ENCODE data around the gene NAPA. TPM values are rescaled to one million over a fixed set of nuclear protein-coding genes. Genes with fewer than 3 reads are reported as not detected.

NAPA gene
- total and polyA plus RNA-seq, 2 of the 13 experiments (the other 11 are each of a cell fraction or from before 2014, with no cell fraction given), result 32.6 to 65.9 TPM

DNA sequence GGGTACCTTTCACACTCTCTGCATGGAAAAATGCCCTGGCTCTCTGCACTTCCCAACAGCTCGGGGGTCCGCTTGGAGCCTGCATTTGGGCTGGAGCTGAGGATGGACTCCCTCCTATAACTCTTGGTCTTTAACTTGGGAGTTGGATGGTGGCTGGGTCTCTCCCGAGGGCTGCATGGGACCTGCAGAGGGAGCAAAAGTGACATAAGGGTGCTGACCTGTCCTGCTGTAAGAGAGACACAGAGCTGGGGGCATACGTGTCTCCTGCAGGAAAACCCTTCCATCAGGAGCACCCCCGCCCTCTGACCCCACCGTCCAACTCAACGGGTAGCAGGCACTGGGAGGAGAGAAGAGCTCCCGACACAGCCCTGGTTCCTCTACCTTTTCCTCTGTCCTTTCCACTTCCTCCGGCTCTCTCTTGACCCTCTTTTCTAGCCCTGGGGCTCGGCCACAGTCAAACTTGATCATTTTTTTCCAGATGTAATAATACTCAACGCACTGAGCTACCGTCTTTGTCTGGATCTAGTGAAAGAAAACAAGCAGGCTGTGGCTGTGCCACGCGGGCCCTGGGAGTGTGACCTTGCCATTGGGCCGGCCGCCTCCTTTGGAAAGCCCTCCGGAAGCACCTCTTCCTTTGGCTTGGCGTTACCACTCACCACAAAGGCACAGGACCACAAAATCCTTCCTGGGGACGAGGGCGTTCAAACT lies 6.8 kb upstream of the NAPA start (continued):
- TF ChIP-seq ZNF530 (CRISPR knock-in tag; IDR thresholded peaks at IDR 0.05; ENCODE audit: low read depth), result no peak
- TF ChIP-seq HOXD1 (CRISPR knock-in tag; IDR thresholded peaks at IDR 0.05), result no peak
- TF ChIP-seq SRSF1 (optimal IDR thresholded peaks at IDR 0.05; ENCODE audit: low read depth, low read length), result no peak
- TF ChIP-seq PCBP2 (optimal IDR thresholded peaks at IDR 0.05; ENCODE audit: low read depth, low read length, poor library complexity, severe bottlenecking), result no peak
- TF ChIP-seq BHLHE40 (IDR thresholded peaks at IDR 0.05; ENCODE audit: low read length), result no peak
- no peak for TF ChIP-seq ZSCAN12 (CRISPR knock-in tag; IDR thresholded peaks at IDR 0.05)
- TF ChIP-seq, protein P1, sequence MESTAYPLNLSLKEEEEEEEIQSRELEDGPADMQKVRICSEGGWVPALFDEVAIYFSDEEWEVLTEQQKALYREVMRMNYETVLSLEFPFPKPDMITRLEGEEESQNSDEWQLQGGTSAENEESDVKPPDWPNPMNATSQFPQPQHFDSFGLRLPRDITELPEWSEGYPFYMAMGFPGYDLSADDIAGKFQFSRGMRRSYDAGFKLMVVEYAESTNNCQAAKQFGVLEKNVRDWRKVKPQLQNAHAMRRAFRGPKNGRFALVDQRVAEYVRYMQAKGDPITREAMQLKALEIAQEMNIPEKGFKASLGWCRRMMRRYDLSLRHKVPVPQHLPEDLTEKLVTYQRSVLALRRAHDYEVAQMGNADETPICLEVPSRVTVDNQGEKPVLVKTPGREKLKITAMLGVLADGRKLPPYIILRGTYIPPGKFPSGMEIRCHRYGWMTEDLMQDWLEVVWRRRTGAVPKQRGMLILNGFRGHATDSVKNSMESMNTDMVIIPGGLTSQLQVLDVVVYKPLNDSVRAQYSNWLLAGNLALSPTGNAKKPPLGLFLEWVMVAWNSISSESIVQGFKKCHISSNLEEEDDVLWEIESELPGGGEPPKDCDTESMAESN (CRISPR knock-in tag; conservative IDR thresholded peaks at IDR 0.05), result no peak
- no peak for TF ChIP-seq ZNF678 (CRISPR knock-in tag; IDR thresholded peaks at IDR 0.05)
- TF ChIP-seq EZH2 (conservative IDR thresholded peaks at IDR 0.05; ENCODE audit: low read depth, low read length), result no peak
- no peak for TF ChIP-seq ETS1 (CRISPR knock-in tag; IDR thresholded peaks at IDR 0.05)
- TF ChIP-seq MTA1 (CRISPR knock-in tag; IDR thresholded peaks at IDR 0.05; ENCODE audit: borderline replicate concordance), result no peak
- TF ChIP-seq RBAK (CRISPR knock-in tag; IDR thresholded peaks at IDR 0.05), result no peak
- TF ChIP-seq ZNF720 (CRISPR knock-in tag; IDR thresholded peaks at IDR 0.05), result no peak
